GM21526 (cell line): ENCODE measurements around the gene LY6G5C.

Source experiments
- ATAC-seq: cut with Tn5 transposase; IDR thresholded peaks from one replicate; pipeline ENCODE4 v1.9.1; 2021; ENCODE audit warnings: moderate library complexity; ENCODE audit not compliant: unreplicated experiment, low FRiP score

LY6G5C gene, protein sequence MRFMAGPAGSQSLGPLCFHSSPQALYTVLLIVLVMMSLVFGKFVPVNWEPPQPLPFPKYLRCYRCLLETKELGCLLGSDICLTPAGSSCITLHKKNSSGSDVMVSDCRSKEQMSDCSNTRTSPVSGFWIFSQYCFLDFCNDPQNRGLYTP

DNA sequence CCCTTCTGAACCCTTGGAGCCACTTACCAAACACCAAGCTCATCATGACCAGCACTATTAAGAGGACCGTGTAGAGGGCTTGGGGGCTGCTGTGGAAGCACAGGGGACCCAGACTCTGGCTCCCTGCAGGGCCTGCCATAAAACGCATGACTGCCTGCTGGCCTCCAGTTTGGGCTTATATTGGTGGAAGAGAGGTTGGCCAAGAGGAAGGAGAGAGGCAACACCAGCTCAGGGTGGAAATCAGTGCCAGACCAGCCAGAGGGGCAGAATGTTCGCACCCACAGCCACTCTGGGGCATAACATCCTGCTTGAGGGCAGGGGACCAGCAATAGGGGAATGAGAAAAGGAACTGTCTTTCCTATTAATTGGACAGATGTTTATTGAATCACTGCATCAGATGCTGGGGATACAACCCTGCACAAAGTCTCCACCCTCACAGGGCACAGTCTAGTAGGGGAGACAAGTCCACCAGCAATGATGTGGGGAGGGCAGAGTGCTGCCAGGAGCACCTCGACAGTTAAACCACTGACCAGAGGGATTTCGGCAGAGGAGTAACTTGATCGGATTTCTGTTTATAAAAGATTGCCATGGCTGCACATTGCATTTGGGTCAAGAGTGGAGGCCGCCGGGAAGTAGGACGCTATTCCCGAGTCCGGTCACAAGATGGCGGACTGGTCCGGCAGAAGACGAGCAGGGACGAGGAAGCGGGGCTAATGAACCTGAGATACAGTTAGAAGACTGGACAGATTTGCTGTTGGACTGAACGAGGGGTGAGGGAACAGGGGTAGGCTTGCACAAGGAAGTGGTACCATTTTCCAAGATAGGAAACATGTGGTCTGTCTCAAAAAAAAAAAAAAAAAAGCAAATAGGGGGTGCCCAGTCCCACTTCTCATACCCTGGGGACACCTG is at the start of gene LY6G5C:
Gene LY6G5C, minus strand, starts transcription at position 842 of the 909 bp plus-strand sequence. Its CDS starts 694 bp downstream, at position 148.
- no peak for ATAC-seq

DNA sequence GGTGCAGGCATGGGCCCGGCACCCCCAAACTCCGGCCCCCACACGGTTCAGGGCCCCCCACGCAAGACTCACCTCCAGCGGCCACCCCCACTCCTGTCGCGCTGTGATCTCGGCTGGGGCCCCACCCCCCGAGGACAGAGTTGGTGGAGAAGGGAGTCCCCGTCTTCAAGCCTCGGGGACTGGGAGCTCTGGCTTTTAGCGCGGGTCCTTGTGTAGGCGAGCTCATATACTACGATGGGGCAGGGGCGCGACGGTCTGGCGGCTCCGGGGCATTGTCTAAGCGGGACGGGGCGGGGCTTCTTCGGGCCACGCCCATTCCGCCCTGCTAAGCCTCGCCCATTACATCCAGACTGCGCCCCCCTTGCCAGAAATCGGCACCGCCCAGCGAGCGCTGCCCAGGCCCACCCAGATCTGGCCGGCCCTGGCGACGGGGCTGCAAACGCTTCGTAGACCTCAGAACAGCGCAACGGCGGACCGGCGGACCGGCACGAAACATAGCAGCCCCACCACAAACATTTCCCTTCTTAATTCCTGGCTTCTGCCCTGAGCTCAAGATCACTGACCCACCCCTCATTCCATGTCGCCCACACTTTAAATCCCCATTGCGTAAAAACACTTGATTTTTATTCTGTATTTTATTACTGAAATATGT is 49.2 kb upstream of the LY6G5C start:
- no peak for ATAC-seq

DNA sequence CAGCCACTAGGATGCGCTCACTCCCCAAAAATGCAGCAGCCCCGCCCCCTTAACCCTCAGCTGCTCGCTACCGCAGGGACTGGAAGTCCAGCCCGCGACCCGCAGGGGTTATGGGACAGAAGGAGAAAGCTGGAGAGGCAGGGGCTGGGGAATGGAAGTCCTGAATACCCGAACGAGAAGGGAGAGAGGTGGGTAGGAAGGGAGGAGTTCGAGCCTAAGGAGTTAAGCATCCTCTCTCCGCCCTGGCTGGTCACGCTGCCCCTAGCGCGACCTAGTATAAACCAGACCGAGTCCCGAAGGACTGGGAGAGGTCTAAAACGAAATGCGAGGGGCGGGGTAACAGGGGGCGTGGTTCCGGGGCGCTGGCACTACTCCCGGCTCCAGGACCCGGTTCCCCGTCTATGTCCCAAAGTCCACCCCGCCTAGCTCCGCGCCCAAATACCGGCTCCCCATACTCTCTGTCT is 48.7 kb upstream of the LY6G5C start:
- no peak for ATAC-seq

DNA sequence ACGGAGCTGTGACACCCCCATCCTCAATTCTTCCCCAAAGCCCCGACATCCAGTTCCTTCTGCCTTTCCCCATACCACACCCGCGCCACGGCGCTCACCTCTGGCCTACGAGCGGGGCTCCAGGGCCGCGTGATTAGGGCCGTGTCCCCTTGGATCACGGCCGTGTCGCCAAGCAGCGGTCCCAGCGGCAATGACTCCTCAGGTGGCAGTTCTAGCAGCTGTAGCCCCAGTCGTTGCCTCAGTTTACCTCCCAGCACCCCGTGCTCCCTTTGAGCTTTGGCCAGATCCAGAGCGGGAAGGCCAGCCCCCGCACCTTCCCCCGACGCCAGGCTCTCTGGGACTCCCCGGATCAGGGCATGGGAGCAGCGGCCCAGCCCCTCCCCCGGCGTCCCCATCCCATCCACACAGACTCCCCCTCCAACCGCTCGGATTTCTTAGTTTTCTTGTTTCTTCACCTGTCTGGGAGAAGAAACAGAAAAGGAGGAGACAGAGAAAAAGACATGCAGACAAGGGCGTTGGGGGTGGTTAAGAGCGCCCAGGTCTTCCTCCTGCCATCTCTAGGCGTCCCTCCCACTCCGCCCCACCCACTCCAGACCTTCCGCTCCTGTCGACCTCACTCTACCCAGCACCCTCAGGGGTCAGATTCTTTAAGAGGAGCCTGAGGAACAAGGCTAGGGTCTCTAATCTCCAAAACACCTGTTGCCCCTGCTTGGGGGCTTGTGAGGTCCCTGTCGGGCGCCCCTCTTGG is 48.1 kb upstream of the LY6G5C start, which contains the start of gene DDAH2:
Gene DDAH2, minus strand, starts transcription at position 533 of the 748 bp plus-strand sequence. Its CDS starts 138 bp downstream, at position 395.
- ATAC-seq: no peak

DNA sequence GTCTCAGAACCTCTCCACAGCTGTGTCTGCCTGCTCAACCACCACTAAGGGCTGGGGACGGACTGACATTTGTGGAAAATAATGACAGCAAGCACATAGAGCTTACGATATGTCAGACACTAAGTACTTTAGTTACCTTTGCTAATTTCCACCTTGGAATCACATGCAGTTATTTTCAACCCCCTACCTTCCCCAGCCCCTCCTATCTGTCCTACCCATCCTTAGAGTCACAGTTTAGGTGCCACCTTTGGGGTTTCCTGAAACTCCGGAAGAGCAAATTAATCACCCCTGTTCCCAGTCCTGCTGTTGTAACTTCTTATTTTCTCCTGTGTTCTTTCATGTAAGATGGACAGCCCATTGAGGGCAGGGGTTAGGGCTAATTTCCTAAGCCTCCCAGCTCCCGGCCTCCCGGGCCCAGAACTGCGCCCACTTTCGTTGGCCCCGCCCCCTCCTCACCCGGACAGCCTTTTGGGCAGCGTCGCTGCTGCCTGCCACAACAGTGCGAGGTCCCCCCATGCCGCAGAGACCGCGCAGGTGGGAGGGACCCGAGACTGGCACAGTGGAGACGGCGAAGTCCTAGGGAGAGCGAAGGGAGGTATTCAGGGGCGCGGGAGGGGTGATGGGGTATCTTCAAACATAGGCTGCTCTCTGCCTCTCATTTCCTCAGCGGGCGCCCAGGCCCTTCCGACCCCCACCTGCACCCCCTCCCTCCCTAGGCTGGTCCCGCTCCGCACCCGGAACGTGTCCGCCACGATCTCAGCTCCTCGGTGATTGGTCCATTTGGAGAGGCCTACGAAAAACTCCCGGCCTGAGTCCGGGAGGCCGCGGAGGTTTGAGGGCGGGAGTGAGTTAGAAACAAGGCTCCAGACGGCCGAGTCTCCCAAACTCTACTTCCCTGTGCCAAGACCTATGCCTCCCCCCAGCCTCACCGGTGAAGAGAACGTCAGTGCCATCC is 47.1 kb upstream of the LY6G5C start:
- ATAC-seq: no peak

DNA sequence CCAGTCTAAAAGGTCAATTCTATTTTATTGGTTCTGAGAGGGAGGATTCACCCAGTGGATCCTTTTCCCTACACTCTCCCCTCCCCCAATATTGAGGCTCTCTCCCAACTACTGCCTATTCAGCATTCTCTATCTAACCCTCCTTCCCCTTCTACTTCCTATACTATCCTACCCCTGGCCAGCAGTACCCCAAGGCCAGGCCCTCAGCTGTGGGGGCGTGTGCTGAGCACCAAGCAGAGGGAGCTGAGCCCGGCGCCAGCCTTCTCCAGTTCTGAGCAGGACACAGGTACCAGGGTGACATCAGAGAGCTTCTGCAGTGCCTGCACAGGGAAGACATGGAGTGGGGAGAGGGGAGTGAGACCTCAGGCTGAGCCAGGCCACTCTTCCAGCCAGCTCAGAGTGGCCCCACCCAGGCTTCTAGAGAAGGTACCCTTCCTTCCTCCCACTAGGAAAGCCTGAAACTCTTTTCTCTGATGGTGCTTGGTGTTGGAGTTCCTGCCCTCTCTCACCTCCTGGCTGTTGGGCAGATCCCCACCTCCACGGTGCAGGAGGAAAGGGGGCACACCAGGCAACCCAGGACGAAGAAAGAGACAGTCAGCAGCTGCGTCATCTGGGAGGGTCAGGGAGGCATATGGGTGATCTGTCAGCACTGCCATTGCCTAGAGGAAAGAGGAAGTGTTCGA is 46.3 kb upstream of the LY6G5C start:
- ATAC-seq: no peak

DNA sequence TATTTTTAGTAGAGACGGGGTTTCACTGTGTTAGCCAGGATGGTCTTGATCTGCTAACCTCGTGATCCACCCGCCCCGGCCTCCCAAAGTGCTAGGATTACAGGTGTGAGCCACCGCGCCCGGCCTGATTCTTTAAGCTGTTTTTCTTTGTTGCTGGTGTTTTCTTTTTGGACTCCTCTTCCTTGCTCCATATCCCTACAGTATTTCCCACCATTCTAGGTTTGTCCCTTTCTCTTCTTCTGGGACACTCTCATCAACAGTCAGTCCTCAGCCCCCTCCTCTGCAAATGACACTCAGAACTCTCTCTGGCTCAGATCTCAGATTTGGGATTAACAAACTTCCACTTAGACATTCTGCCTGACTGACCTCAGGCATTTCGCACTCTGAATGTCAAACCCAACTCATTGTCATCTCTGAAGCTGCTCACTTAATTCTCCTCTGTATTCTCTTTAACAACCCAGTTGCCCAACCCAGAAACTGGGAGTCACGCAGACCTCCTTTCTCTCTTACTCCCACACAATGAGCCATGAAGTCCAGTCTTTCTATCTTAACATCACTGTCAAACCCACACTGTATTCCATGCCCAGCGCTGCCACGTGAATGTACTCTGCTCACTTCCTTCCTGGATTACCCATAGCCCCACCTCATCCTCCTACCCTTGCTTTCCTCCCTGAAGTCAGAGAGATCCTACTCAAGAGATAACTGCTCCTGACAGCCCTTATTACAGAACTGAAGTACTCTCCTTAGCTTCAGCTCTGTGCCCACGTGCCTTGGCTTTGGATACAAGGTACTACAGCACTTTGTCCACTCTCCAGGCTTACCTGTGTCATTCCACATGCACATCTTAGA is 44.9 kb upstream of the LY6G5C start:
- ATAC-seq: no peak

DNA sequence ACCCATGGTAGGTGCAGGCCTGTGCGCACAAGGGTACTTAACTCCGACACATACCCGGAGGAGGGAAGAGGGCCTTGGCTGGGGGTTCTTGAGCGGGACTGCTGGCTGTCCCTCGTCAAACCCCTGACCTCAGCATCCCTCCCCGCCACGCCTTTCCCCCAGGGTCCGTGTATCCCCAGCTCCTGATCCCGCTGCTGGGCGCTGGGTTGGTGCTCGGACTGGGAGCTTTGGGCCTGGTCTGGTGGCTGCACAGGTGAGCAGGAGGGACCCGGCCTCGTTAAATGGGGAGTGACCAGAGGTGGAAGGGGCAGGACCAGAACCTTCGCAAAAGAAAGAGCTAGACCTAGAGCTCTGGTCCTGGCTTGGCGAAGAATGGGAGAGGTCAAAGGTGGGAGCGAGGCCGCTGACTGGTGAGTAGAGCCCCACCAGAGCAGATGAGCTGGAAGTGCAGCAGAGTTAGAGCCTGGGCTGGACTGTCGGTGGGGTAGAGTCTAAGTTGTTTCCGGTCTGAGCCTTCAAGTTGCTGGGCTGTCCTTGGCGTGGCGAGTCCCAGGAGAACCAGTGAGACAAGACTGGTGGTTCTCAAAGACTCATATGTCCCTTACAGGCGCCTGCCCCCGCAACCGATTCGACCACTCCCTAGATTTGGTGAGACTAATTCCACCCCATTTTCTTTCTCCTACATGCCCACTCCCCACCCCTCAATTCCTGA is 43.3 kb upstream of the LY6G5C start:
- ATAC-seq: no peak

DNA sequence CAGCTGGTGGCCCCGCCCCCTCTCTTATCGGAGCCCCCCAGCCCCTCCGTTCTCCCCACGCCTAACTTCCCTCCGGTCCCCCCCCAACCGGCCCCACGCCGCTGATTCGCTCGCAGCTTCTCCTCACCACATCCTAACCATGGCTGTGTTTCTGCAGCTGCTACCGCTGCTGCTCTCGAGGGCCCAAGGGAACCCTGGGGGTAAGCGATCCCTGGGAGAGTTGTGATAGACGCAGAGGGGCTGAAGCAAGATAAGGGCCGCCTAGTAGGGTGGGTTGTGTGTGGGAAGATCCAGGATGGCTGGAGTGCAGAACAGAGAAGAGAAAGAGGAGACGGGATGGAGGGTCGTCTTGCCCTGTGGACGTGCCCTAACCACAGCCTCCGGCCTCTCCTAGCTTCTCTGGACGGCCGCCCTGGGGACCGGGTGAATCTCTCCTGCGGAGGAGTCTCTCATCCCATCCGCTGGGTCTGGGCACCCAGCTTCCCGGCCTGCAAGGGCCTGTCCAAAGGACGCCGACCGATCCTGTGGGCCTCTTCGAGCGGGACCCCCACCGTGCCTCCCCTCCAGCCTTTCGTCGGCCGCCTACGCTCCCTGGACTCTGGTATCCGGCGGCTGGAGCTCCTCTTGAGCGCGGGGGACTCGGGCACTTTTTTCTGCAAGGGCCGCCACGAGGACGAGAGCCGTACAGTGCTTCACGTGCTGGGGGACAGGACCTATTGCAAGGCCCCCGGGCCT is 42.5 kb upstream of the LY6G5C start, which contains the start of gene MPIG6B:
Gene MPIG6B, plus strand, starts transcription at position 129 of the 735 bp plus-strand sequence. Its CDS starts 11 bp downstream, at position 140.
- ATAC-seq: no peak

DNA sequence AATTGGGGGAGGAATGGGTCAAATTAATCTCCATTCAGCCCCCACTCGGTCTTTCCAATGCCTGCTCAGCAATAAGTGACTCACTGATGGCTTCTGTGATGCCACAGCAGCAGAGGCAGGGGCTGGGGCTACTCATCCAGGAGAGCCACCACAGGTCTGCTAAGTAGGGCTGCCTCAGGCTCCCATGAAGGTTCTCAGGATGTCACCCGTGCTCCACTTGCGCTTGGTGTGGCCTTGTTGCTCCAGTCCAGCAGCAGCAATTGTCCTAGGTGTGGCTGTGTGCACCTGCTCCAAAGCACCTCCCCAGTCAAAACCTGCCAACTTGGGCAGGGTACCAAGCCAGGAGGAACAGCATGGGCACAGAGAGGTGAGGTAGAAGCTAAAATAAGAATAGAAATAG is 41.3 kb upstream of the LY6G5C start:
- no peak for ATAC-seq

DNA sequence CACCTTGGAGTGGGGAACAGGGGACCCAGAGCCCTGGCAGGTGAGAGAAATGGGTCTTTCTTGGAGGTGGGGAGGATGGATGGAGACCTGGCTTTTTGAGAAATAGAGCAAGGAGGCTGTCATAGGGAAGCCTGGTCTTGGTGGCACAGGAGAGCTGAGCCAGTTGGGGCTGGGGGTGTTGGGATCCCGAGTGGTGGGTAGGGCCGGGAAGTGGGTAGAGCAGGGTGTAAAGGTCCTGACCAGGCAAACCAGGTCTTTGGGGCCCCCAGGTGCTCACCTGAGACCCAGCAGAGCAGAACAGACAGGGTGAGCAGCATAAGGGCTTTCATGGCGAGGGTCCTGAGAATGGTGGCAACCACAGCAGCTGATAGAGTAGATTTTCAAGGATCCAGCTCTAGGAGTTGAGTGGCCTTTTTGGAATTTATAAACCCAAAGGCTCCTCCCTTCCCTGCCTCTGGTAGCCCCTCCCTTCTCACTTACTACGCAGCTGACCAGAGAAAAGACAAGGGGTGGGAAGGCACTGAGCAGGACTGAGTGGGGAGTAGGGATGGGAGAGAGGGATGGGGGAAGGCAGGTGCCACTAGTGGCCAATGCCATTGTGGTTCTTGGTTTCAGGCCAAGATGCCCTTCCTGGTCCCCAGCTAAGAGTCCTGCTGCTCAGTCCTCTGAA is 40.6 kb upstream of the LY6G5C start, which contains the start of gene LY6G6C:
Gene LY6G6C, minus strand, starts transcription at position 396 of the 670 bp plus-strand sequence. Its CDS starts 67 bp downstream, at position 329.
- ATAC-seq: no peak

DNA sequence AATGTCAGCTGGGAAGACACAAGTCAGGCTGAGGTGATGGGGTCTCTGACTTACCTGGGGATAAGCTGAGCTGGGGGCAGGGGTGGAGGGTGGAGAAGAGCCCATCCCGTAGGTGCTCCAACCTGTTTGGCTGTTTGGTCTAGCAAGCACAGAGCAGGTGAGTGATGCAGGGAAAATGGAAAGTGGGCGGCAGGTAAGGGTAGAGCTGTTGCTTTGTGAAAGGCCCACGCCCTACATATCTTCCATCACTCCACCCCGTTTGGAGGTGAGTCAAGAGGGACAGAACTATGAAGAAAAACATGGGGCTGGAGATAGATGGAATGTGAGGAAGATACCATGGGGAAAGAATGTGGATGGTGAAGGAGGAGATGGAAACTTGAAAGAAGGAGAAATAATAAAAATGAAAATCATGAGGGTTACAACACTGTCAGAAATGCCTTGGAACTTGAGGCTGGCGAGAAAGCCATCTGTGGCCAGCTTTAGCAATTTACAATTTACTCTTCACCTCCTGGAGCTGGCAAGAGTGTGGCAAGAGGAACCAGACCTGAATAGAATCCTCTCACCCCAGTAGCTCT is 39.4 kb upstream of the LY6G5C start:
- no peak for ATAC-seq

DNA sequence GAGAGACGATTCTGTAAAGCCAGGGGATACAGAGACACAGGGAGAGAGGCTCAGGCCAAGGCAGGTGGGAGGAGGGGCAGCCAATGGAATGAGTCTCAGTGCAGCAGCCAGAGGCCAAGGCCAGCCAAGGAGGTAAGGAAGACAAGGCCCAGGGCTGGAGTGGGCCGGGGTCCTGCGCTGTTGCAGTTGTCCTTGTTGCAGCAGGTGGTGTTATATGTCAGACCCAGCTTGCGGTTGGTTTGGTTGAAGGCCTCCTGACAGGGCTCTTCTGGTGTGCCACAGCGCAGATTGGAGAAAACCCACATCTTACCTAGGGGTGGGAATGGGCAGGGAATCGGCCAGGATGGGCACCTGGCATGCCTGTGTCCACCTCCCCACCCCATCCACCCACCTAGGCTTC is 38.1 kb upstream of the LY6G5C start:
- no peak for ATAC-seq

DNA sequence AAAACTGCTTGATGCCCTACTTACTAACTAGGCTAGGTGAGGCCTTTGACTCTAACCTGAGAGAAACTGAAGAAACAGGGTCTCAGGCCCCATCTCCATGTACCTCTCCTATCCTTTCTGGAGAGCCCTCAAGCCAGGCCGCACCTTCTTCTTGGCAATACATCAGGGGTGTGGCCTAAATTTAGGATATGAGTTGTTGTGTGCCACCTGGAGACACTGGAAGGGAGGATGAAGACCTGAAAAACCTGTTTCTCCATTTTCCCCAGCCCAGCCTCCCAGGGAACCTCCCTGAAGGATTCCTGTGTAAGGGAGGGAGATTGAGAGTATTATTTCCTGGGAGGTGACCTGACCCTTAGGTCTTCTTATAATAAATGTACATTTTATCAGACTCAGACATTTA is 37.4 kb upstream of the LY6G5C start:
- ATAC-seq: no peak

DNA sequence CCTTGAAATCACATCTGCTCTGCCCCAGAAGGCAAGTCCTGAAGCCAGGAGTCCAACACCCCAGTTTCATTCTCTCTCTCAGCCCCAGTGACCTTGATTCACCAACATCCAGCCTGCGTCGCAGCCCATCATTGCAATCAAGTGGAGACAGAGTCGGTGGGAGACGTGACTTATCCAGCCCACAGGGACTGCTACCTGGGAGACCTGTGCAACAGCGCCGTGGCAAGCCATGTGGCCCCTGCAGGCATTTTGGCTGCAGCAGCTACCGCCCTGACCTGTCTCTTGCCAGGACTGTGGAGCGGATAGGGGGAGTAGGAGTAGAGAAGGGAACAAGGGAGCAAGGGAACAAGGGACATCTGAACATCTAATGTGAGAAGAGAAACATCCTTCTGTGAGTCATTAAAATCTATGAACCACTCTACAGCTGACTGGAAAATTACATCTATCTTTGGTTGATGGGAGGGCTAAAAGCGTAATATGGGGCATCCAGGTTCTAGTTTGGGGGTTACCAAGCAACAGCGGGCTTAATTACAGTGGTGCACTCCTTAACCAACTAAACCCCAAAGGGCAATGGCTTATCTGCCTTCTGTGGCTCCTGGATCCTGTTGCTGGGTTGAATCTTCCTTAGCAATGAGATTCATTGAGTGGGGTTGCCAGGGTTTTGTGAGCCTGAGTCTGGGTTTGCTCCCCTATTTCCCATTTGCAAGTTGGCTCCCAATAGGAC is 36.8 kb upstream of the LY6G5C start:
- no peak for ATAC-seq
